GM10847 (cell line): ENCODE results near the gene KCNQ1.

Experiments
- POLR2A ChIP-seq: IDR thresholded peaks from 2 replicates; pipeline ENCODE4 v1.6.1; 2011; ENCODE audit not compliant: insufficient read length; ENCODE audit errors: extremely low read depth

Gene KCNQ1

DNA sequence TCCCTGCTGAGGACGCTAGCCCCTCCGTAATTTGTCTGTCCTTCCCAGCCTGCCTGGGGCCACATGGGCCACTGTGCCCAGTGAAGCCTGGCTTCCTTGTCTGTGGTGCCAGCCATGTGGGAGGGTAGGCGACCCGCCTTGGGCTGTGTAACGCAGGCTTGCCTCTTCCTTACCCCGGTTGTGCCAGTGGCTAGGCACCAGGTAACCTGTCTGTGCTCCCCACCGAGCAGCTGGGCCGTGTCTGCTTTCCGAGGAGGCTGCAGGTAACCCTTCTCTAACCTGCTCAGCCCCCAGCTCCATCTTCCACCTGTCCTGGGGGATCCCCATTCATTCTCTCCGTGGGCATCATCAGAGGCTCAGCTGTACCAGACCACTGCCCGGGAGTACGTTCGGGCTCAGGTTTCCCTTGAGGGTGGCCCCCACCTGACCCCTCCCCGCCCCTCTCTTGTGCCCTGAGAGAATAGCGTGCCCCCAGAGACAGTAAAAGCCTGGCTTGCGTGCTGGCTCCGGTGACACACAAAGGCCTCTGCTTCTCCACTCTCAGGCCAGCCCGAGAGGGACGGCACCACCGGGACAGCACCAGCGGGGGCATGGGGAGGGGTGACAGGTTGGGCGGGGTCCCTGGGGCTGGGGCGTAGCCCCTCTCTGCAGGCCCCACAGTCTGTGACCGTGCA is 361.7 kb downstream of the KCNQ1 start:
- no peak for TF ChIP-seq POLR2A

GRCh38 chr11:2807025-2807681 is 362.3 kb downstream of the KCNQ1 start:
- TF ChIP-seq POLR2A = no peak

DNA sequence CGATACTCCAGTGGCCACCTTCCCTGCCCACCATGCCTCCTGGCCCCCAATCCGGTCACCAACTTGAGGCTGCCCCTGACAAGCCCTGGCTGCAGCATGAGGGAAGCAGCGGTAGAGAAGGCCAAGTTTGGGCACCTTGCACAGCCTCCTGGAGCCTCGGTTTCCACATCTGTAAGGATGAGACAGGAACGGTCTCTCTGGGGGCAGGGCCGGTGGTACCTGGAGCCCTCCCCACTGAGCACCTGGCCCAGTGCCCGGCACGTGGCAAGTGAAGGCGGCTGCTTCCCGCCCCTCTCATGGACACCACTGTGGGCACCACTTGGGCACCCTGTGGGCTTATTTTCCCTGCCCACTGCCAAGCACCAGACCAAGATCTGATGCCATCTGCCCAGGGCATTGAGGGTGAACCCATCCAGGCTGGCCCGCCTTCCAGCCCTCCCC is 363.0 kb downstream of the KCNQ1 start:
- no peak for TF ChIP-seq POLR2A

- TF ChIP-seq POLR2A = no peak
Measured at GRCh38 chr11:2808850-2809846, 364.3 kb downstream of the KCNQ1 start.

GRCh38 chr11:2809854-2810253 is 365.0 kb downstream of the KCNQ1 start:
- TF ChIP-seq POLR2A = no peak

DNA sequence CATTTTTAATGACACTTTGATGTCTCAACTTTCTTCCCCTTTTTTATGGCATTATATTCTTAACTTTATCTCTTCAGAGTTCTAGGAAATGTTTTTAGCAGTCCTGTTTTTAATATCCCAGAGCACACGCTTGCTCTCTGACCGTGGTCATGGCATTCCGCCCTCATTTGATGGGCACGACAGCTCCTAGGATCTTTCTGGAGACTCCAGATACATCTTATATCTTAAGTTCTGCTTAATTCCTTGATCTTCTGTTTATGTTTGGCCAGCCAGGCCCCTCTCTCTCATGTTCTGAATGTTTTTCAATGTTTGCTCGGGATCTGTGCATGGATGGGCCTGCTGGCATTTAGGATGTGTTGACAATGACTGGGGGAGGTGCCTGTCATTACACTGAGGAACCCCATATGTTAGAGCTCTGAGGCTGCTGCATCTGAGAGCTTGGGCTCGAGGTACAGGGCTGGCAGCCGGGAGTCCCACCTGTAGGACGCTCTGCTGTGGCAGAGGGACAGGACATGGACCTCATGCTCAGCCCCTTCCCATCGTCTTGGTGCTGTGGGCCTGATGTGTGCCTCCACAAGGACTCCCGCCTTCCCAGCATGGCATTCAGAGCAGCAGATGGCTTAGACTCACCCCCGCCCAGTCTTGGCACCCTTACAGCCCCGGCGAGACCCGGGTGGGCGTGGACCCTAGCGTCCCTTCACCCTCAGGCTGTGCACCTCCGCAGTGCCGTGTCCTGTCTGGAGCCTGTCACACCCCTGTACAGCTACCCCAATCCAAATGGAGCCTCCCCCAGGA is 365.8 kb downstream of the KCNQ1 start:
- no peak for TF ChIP-seq POLR2A

- TF ChIP-seq POLR2A = no peak
Measured at GRCh38 chr11:2811206-2812091, 366.6 kb downstream of the KCNQ1 start.

GRCh38 chr11:2812371-2812991 is 367.7 kb downstream of the KCNQ1 start:
- TF ChIP-seq POLR2A = no peak

GRCh38 chr11:2813141-2813908 is 368.5 kb downstream of the KCNQ1 start:
- no peak for TF ChIP-seq POLR2A

GRCh38 chr11:2813968-2814367 is 369.2 kb downstream of the KCNQ1 start:
- no peak for TF ChIP-seq POLR2A

DNA sequence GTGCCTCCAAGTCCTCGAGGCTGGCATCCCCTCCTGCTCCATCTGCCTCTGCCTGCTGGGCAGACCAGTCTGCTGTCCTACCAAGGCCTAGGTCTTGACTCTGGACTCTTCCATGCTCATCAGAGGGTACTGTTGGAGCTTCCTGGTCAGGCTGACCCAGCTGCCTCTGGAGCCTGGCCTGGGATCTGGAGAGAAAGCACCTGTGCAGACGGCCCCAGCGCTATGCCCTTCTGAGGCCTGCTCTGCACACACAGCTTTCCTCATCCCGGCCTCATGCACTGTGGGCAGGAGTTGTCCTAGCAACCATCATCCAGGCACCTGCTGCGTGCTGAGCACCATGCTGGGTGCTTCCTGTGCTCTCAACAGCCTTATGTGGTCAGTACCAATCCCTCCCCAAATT is 369.9 kb downstream of the KCNQ1 start:
- no peak for TF ChIP-seq POLR2A

DNA sequence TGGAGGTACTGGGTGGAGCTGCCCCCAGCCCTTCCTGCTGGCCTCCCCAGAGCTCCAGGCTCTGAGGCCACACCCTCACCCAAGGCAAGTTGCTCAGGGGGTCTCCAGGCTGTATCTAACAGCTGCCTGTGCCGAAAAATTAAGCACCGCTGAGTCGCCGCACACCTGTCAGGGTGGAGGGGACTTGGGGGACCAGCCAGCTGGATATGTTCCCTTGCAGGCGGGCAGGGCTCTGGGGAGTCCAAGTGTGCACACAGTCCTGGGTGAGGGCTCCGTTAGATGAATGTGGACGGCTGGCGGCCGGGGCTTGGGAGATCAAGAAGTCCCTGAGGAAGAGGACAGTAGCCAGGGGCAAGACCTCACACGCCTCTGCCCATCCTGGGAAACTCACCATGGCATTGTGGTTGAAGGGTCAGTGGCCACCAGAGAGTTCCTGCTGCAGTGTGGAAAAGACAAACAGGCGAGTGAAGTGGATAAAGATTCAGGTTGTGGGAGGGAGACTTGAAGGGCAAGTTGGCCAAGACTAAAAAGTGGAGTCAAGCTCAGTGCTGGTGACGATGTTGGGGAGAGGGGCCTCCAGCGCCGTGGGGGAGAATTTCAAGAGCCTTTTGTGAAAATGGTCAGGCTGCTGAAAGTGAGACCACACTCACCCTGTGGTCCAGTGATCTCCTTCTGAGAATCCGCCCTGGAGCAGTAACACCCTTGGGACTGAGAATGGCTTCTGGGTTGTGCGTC is 371.1 kb downstream of the KCNQ1 start:
- TF ChIP-seq POLR2A = no peak
